ENCODE results near the gene TXK. TPM values are rescaled to one million over a fixed set of nuclear protein-coding genes. Genes with fewer than 3 reads are reported as not detected.

TXK gene
- total and polyA plus RNA-seq, 2 of the 13 experiments (the other 11 are each of a cell fraction or from before 2014, with no cell fraction given) = not detected

- no peak for TF ChIP-seq ZBTB43 (CRISPR knock-in tag; conservative IDR thresholded peaks at IDR 0.05)
- no peak for TF ChIP-seq FOXP4 (CRISPR knock-in tag; IDR thresholded peaks at IDR 0.05)
- TF ChIP-seq EP300 (IDR thresholded peaks at IDR 0.05; ENCODE audit: low read depth in 2 of 2, low read length in 2 of 2) = peak in 1 of 2 experiments; percentile 27; a peak in 1 of 4 replicates
- TF ChIP-seq EP300 (CRISPR knock-in tag; IDR thresholded peaks at IDR 0.05; ENCODE audit: borderline replicate concordance) = no peak
- TF ChIP-seq ZNF557 (CRISPR knock-in tag; IDR thresholded peaks at IDR 0.05) = no peak
- peak in 1 of 2 experiments; percentile 27; a peak in 1 of 4 replicates for TF ChIP-seq ATF4 (CRISPR knock-in tag; IDR thresholded peaks at IDR 0.05)
- TF ChIP-seq BCLAF1 (IDR thresholded peaks at IDR 0.05) = no peak
- TF ChIP-seq ZNF605 (CRISPR knock-in tag; IDR thresholded peaks at IDR 0.05) = no peak
Measured at GRCh38 chr4:48032721-48033120, 101.3 kb downstream of the TXK start (continued).

Data from HepG2 (cell line).